ENCODE measurements around the gene TRMT2B. TPM values are rescaled to one million over a fixed set of nuclear protein-coding genes. Genes with fewer than 3 reads are reported as not detected.
"Not testable (repeated sequence)": the region's sequence is repeated elsewhere in the genome, so short reads cannot be mapped to it uniquely, and the experiment has no call there.

The TRMT2B gene
- total and polyA plus RNA-seq, 5 donors, result 14.7 to 22.6 (median 20.9) TPM

DNA sequence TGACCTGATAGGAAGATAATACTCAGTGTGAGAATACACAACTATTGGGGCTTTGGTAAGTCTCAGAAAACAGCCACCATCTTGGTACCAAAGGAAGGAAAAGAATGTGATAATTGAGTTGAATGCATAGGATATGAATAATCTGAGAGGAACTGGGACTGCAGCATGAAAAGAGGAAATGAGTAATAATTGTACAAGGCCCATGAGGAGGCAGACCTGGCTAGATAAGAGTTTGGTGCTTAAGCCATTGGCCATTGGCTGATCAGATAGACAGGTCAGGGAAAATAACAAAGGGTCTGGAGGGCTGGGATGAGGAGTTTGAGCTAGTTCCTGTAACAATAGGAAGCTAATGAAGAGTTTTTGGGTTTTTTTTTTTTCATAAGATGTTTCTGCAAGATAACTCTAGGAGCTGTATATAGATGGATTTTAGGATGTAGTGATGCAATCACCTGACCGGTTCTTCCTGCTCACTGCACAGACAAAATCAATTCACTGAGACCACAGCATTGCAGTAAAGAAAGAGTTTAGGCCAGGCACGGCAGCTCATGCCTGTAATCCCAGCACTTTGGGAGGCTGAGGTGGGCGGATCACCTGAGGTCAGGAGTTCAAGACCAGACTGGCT lies 5.3 kb upstream of the TRMT2B start:
- intact Hi-C loops (cut with DNase I), result no loop called here
- Histone ChIP-seq H3K27ac (ENCODE audit: low read length) (no peak overlapping the region), H3K27me3 (ENCODE audit: control insufficient read depth, insufficient read depth) (no peaks in the 10 kb centered on the region), H3K4me3 (ENCODE audit: low read length) (no peak overlapping the region), H3K4me1 (ENCODE audit: control insufficient read depth, insufficient read depth, low read length) (no peaks in the 10 kb centered on the region), H3K9me3 (ENCODE audit: control insufficient read depth, low read length) (no peaks in the 10 kb centered on the region)
- WGBS, result 72% methylated on average over 3 of the region's 3 CpGs
- DNase-seq (no peak), ATAC-seq (no peak)

DNA sequence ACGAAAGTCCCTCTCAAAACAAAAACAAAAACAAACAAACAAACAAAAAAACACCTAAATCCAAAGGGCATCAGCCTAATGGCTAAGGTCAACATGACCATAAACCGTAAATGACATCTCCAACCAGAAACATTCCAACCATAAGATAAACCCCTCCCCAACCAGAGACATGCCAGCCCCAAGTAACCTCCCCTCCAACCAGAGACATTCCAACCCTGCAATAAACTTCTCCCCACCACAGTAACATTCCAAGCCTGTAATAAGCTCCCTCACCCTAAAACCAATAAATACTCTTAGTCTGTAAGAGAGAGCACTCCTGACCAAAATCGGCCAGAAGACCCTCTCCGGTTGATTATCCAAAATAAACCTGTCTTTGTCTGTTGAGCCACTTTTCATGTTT lies 4.6 kb upstream of the TRMT2B start:
- 89% methylated on average over 4 of the region's 4 CpGs for WGBS
- intact Hi-C loops (cut with DNase I); H3K27ac ChIP-seq (ENCODE audit: low read length); H3K9me3 ChIP-seq (ENCODE audit: control insufficient read depth, low read length); ATAC-seq; H3K27me3 ChIP-seq (ENCODE audit: control insufficient read depth, insufficient read depth); H3K4me1 ChIP-seq (ENCODE audit: control insufficient read depth, insufficient read depth, low read length); H3K4me3 ChIP-seq (ENCODE audit: low read length); DNase-seq: not testable (repeated sequence)

DNA sequence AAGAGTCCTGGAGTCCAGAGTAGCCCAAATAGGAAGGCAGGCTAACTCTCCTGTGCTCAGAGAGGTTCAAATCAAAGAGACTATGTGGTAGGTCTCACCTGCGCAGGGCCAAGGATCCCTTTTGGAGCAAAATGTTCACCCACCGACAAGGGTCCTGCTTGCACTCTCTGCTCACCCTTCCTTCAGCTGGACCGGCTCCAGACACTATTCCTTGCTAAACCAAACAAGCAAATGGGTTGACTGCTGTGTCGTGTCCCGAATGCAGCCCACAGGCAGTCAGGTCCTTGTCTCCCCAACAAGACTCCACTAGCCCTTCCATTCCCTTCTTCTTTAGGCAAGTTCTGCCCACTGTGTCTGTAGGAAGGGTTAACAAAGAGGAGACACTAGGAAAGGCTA lies 760 bp downstream of the TRMT2B start:
- Histone ChIP-seq H3K27ac (ENCODE audit: low read length) (peak overlapping the region; percentile 75), H3K4me3 (ENCODE audit: low read length) (peak overlapping the region; percentile 62), H3K27me3 (ENCODE audit: control insufficient read depth, insufficient read depth) (no peaks in the 10 kb centered on the region), H3K9me3 (ENCODE audit: control insufficient read depth, low read length) (no peaks in the 10 kb centered on the region), H3K4me1 (ENCODE audit: control insufficient read depth, insufficient read depth, low read length) (no peaks in the 10 kb centered on the region)
- DNase-seq (no peak), ATAC-seq (no peak)
- intact Hi-C loops (cut with DNase I), result no loop called here
- 16% methylated on average over 5 of the region's 5 CpGs for WGBS

DNA sequence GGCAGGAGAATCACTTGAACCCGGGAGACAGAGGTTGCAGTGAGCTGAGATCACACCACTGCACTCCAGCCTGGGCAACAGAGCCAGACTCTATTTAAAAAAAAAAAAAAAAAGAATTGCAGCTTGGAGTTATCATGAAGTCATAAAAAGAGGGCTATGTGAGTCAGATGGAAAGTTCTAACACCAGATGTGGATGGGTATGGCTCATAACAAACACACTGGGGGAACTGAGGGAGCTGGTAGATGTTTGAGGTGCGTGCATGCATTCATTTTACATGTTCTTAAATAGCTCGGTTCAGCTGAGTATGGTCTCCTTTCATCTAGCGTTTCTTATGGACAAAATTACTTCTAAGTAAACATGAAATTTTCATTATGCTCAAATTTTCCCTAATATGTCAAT lies 11.7 kb downstream of the TRMT2B start:
- Histone ChIP-seq H3K9me3 (ENCODE audit: control insufficient read depth, low read length) (no peaks in the 10 kb centered on the region), H3K27me3 (ENCODE audit: control insufficient read depth, insufficient read depth) (no peaks in the 10 kb centered on the region), H3K4me3 (ENCODE audit: low read length) (no peak overlapping the region), H3K4me1 (ENCODE audit: control insufficient read depth, insufficient read depth, low read length) (no peaks in the 10 kb centered on the region), H3K27ac (ENCODE audit: low read length) (no peak overlapping the region)
- 97% methylated on average over 4 of the region's 4 CpGs for WGBS
- intact Hi-C loops (cut with DNase I), result no loop called here
- no peak for DNase-seq
- ATAC-seq, result no peak

DNA sequence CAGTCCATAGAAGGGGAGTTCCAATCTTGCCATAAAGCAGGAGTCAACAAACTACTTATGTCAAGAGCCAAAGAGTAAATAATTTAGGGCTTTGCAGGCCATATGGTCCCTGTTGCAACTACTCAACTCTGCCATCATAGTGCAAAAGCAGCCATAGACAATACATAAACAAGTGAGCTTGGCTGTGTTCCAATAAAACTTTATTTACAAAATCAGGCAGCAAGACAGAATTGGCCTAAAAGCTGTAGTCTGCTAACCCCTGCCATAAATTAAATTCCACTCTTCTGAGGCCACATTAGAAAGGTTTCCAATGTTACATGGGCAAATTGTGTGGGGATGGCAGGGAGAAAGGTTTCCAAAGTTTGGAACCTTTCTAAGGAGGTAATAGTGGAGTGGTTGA lies 14.7 kb downstream of the TRMT2B start:
- intact Hi-C loops (cut with DNase I), result no loop called here
- ATAC-seq (no peak), DNase-seq (no peak)
- Histone ChIP-seq H3K9me3 (ENCODE audit: control insufficient read depth, low read length) (no peaks in the 10 kb centered on the region), H3K27me3 (ENCODE audit: control insufficient read depth, insufficient read depth) (no peaks in the 10 kb centered on the region), H3K4me1 (ENCODE audit: control insufficient read depth, insufficient read depth, low read length) (no peaks in the 10 kb centered on the region), H3K4me3 (ENCODE audit: low read length) (no peak overlapping the region), H3K27ac (ENCODE audit: low read length) (no peak overlapping the region)

DNA sequence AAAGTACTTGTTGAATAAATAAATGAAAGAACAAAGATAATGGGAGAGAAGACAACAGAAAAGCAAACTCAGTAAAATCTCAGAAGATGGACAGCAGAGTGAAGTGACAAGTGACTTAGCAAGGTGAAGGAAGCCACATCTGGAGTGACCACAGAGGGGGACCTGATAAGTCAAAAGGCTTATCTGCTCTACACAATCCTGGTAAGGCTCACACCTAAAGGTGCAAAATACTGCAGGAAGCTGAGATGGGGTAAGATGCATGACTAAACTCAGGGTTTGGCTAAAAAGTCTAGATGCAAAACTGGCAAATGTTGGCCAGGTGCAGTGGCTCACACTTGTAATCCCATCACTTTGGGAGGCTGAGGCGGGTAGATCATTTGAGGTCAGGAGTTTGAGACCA lies 22.2 kb downstream of the TRMT2B start:
- intact Hi-C loops (cut with DNase I), result no loop called here
- H3K27ac ChIP-seq (ENCODE audit: low read length), result no peak overlapping the region
- ATAC-seq, result no peak
- H3K4me3 ChIP-seq (ENCODE audit: low read length), result no peak overlapping the region
- WGBS, result 92% methylated on average over 1 of the region's 1 CpG
- H3K9me3 ChIP-seq (ENCODE audit: control insufficient read depth, low read length), result no peaks in the 10 kb centered on the region
- no peaks in the 10 kb centered on the region for H3K4me1 ChIP-seq (ENCODE audit: control insufficient read depth, insufficient read depth, low read length)
- H3K27me3 ChIP-seq (ENCODE audit: control insufficient read depth, insufficient read depth), result no peaks in the 10 kb centered on the region
- no peak for DNase-seq

DNA sequence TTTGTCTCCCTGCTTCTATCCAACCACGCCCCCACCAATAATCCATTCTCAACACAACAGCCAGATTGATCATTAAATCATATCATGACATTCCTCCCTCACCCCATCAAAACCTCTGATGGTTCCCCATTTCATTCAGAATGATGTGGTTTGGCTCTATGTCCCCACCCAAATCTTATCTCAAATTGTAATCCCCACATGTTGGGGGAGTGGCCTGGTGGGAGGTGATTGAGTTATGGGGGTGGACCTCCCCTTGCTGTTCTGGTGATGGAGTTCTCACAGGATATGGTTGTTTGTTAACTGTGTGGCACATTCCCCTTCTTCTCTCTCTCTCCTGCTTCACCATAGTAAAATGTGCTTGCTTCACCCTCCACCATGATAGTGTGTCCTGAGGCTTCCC lies 23.3 kb downstream of the TRMT2B start:
- ATAC-seq (no peak), DNase-seq (no peak)
- intact Hi-C loops (cut with DNase I), result no loop called here

DNA sequence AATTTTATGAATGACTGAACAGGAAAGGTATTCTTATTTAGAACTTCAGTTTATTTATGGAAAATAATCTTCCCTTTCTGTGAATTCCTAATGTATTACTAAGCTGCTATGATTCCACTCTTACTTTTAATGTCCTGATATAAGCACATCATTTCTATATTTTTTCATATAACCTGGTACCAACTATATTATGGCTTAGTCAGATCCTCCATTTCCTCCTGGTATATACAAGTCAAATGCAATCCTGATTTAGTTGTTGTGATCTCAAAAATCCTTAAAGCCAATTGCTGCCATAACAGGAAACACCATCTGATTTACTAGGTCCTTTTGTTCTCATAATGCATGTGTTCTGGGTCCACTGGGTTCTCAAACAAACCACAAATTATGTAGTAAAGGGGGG lies 26.8 kb downstream of the TRMT2B start:
- DNase-seq, result no peak
- intact Hi-C loops (cut with DNase I), result no loop called here
- no peak for ATAC-seq
- no peaks in the 10 kb centered on the region for H3K4me1 ChIP-seq (ENCODE audit: control insufficient read depth, insufficient read depth, low read length)
- H3K27ac ChIP-seq (ENCODE audit: low read length), result no peak overlapping the region
- H3K27me3 ChIP-seq (ENCODE audit: control insufficient read depth, insufficient read depth), result no peaks in the 10 kb centered on the region
- no peak overlapping the region for H3K4me3 ChIP-seq (ENCODE audit: low read length)
- H3K9me3 ChIP-seq (ENCODE audit: control insufficient read depth, low read length), result no peaks in the 10 kb centered on the region

More for the DNA sequence above, 23.3 kb downstream of the TRMT2B start:
- Histone ChIP-seq H3K4me1 (ENCODE audit: control insufficient read depth, insufficient read depth, low read length) (no peaks in the 10 kb centered on the region), H3K4me3 (ENCODE audit: low read length) (no peak overlapping the region), H3K9me3 (ENCODE audit: control insufficient read depth, low read length) (no peaks in the 10 kb centered on the region), H3K27ac (ENCODE audit: low read length) (no peak overlapping the region), H3K27me3 (ENCODE audit: control insufficient read depth, insufficient read depth) (no peaks in the 10 kb centered on the region)
- WGBS, result 94% methylated on average over 1 of the region's 1 CpG

DNA sequence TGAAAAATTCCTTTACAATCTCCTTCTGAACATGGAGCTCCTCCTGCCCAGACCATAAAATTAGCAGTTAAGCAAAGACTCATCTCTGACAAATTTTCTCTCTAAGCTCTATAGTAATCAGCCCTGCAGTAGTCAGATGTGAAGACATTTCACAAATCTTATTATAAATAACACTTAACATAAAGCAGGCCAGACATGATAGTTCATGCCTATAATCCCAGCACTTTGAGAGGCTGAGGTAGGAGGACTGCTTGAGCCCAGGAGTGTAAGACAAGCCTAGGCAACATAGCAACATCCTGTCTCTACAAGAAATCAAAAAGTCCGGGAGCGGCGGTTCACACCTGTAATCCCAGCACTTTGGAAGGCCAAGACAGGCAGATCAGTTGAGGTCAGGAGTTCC lies 29.9 kb downstream of the TRMT2B start:
- intact Hi-C loops (cut with DNase I), result no loop called here
- no peak for DNase-seq
- Histone ChIP-seq H3K27ac (ENCODE audit: low read length) (no peak overlapping the region), H3K4me1 (ENCODE audit: control insufficient read depth, insufficient read depth, low read length) (no peaks in the 10 kb centered on the region), H3K4me3 (ENCODE audit: low read length) (no peak overlapping the region), H3K9me3 (ENCODE audit: control insufficient read depth, low read length) (no peaks in the 10 kb centered on the region), H3K27me3 (ENCODE audit: control insufficient read depth, insufficient read depth) (no peaks in the 10 kb centered on the region)
- WGBS, result 96% methylated on average over 3 of the region's 3 CpGs
- no peak for ATAC-seq

DNA sequence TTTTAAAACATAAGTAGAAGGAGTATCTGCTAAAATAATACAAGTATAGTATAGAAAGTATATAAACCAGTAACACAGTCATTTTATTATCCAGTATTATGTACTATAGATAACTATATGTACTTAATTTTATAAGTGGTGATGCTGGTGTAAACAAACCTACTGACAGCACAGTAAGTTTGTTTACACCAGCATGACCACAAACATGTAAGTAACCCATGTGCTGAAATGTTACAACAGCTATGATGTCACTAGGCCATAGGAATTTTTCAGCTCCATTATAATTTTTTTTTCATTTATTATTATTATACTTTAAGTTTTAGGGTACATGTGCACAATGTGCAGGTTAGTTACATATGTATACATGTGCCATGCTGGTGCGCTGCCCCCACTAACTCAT lies 39.9 kb downstream of the TRMT2B start:
- WGBS, result 100% methylated on average over 1 of the region's 1 CpG
- ATAC-seq; H3K4me1 ChIP-seq (ENCODE audit: control insufficient read depth, insufficient read depth, low read length); DNase-seq; intact Hi-C loops (cut with DNase I); H3K27me3 ChIP-seq (ENCODE audit: control insufficient read depth, insufficient read depth); H3K9me3 ChIP-seq (ENCODE audit: control insufficient read depth, low read length); H3K4me3 ChIP-seq (ENCODE audit: low read length); H3K27ac ChIP-seq (ENCODE audit: low read length): not testable (repeated sequence)

DNA sequence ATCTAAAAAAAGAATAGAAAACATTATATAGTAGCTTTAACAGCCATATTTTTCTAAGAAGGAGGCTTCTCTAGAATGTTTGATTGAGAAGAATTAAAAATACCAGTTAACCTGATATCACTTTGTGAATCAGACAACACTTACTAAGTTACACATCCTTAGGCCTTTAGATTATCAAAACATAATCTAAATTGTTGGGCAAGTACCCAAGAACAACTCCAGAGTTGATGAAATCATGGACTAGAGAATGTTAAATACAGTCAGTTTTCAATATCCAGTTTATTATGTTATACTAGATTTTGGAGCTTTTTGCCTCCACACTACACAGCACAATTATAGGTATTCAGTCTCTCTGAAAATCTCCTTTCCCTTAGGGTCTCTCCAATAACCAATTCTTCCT lies 42.8 kb downstream of the TRMT2B start:
- Histone ChIP-seq H3K4me1 (ENCODE audit: control insufficient read depth, insufficient read depth, low read length) (no peaks in the 10 kb centered on the region), H3K27me3 (ENCODE audit: control insufficient read depth, insufficient read depth) (no peaks in the 10 kb centered on the region), H3K9me3 (ENCODE audit: control insufficient read depth, low read length) (no peaks in the 10 kb centered on the region), H3K4me3 (ENCODE audit: low read length) (no peak overlapping the region), H3K27ac (ENCODE audit: low read length) (no peak overlapping the region)
- ATAC-seq (no peak), DNase-seq (no peak)
- intact Hi-C loops (cut with DNase I), result no loop called here

DNA sequence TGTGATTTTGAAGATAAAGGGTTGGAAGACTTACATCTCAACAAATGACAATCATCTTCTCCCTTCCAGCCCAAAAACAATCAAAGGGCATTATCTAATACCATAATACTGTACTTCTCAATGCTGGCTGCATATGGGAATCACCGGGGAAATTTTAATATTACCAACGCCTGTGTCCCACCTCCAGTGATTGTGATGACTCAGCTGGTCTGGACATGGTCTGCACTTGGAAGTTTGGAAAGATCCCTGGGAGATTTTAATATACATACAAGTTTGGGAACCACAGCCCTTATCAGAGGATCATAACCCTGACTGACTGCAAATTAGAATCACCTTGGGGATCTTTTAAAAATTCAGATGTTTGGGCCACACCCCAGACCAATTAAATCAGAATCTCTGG lies 52.5 kb downstream of the TRMT2B start:
- Histone ChIP-seq H3K27me3 (ENCODE audit: control insufficient read depth, insufficient read depth) (no peaks in the 10 kb centered on the region), H3K9me3 (ENCODE audit: control insufficient read depth, low read length) (no peaks in the 10 kb centered on the region), H3K27ac (ENCODE audit: low read length) (no peak overlapping the region), H3K4me3 (ENCODE audit: low read length) (no peak overlapping the region), H3K4me1 (ENCODE audit: control insufficient read depth, insufficient read depth, low read length) (no peaks in the 10 kb centered on the region)
- intact Hi-C loops (cut with DNase I), result no loop called here
- no peak for DNase-seq
- ATAC-seq, result no peak
- 95% methylated on average over 2 of the region's 2 CpGs for WGBS
